TTC549 (cell line): ENCODE results near the gene AIF1.

Source experiments
- FAIRE-seq: peaks from 2 replicates; lab custom pipeline; 2012; peaks lifted over from hg19 to GRCh38; lab: Jason Lieb, UNC

AIF1 gene

GRCh38 chr6:31642798-31643570, 27.9 kb downstream of the AIF1 start:
- no peak for FAIRE-seq

GRCh38 chr6:31643818-31644454, 28.9 kb downstream of the AIF1 start:
- FAIRE-seq: no peak

GRCh38 chr6:31645325-31645724, 30.3 kb downstream of the AIF1 start:
- FAIRE-seq: no peak

- FAIRE-seq: no peak
These were observed 36.7 kb downstream of the AIF1 start for GRCh38 chr6:31651602-31652191.

GRCh38 chr6:31652925-31653724, 38.1 kb downstream of the AIF1 start:
- FAIRE-seq: peak; percentile 49

GRCh38 chr6:31654574-31655348, 39.7 kb downstream of the AIF1 start:
- FAIRE-seq: no peak

- FAIRE-seq: no peak
These were observed 40.6 kb downstream of the AIF1 start, which contains the start of gene APOM for GRCh38 chr6:31655349-31656237. Gene APOM, plus strand, starts transcription at chr6:31655894. Its CDS starts 73 bp downstream, at chr6:31655967.

- no peak for FAIRE-seq
These were observed 42.5 kb downstream of the AIF1 start for GRCh38 chr6:31657406-31658157.

- no peak for FAIRE-seq
These were observed 43.2 kb downstream of the AIF1 start for GRCh38 chr6:31658158-31658688.

GRCh38 chr6:31658983-31659648, 44.1 kb downstream of the AIF1 start:
- no peak for FAIRE-seq

GRCh38 chr6:31659649-31660380, 44.8 kb downstream of the AIF1 start:
- no peak for FAIRE-seq

- no peak for FAIRE-seq
These were observed 45.6 kb downstream of the AIF1 start, which contains the start of gene C6orf47 for GRCh38 chr6:31660381-31661261. Gene C6orf47, minus strand, starts transcription at chr6:31660778. Its CDS starts 831 bp downstream, at chr6:31659947.

GRCh38 chr6:31661262-31662123, 46.5 kb downstream of the AIF1 start:
- FAIRE-seq: no peak

GRCh38 chr6:31662124-31662723, 47.2 kb downstream of the AIF1 start:
- no peak for FAIRE-seq

- no peak for FAIRE-seq
These were observed 48.3 kb downstream of the AIF1 start for GRCh38 chr6:31663126-31663960.
